ENCODE measurements around the gene DRGX.

The DRGX gene

DNA sequence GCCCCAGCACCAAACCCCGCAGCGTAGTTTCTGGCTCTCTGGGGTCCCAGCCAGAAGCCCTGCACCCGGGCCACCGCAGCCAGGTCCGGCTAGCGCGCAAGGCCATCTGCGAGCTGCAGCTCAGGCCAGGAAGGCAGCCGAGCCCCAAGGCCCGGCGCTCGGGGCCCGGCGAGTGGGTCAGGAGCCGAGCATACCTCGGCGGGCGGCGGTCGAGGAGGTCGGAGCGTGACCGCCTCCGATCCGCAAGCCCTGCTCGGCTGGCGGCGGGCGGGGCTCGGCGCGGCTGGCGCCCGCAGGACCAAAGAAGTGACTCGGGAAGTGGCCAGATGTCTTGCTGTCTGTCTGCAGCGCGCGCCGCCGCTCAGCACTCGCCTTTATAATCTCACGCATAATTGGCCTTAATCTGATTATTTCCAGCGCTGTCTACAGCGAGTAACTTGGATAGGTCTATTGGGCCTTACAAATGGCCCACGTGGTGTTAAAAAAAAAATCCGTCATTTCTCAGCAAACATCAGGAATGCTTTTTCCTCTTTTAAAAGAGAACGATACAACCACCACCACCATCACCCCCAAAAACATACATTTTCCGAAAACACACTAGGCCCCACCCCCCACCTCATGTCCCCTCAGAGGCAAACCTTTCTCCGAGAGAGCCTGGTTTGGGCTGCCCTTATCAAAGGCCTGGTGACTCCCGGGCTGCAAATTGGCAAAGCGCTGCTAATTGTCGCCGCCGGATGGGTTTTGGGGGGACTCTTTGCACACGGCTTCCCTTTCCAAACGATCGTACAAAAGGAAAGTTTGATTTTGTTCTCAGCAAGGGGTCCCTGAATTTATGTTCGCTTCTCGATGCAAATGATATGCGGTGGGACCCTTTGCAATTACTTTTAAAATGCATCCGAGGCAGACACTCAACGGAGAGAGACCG is at the start of gene DRGX:
DRGX (minus strand) TSS at position 349 of the 925 bp plus-strand sequence. CDS start 649 bp downstream, outside the sequence.
- no peak for DNase-seq

DNA sequence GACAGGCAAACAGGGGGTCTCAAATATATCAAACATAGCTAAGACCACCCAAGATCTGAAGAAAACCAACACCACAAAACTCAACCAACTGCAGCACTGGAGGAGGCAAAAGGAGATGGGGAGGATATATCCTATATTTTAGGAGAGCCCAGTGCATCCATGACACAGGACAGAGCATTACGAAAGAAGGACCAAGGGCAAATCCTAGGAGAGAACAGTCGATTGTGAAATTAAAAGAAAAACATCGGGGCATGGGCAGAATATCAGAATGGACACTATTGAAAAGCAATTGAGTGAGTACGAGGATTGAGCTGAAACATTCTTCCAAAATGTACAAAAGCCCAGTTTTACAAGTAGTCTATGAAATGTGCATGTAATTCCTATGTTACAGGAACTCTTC is 48.5 kb upstream of the DRGX start:
- DNase-seq, result no peak

DNA sequence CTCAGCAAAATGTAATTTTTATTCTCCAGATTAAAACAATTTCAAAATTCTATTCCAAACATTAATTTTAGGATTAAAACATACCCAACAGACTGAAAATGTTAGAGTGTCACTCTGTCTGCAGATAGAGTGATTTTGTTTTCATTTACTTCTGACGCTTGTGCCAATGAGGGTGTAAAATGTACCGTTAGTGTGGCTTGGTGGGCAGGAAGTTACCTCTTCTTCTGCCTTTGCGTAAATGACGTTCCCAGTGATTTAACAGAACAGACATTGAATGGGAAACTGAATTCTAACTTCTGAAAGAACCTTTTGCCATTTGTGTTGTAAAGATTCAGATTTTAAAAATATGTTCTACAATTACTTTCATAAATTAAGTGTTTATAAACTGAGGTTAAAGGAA is 47.0 kb upstream of the DRGX start:
- DNase-seq, result no peak

DNA sequence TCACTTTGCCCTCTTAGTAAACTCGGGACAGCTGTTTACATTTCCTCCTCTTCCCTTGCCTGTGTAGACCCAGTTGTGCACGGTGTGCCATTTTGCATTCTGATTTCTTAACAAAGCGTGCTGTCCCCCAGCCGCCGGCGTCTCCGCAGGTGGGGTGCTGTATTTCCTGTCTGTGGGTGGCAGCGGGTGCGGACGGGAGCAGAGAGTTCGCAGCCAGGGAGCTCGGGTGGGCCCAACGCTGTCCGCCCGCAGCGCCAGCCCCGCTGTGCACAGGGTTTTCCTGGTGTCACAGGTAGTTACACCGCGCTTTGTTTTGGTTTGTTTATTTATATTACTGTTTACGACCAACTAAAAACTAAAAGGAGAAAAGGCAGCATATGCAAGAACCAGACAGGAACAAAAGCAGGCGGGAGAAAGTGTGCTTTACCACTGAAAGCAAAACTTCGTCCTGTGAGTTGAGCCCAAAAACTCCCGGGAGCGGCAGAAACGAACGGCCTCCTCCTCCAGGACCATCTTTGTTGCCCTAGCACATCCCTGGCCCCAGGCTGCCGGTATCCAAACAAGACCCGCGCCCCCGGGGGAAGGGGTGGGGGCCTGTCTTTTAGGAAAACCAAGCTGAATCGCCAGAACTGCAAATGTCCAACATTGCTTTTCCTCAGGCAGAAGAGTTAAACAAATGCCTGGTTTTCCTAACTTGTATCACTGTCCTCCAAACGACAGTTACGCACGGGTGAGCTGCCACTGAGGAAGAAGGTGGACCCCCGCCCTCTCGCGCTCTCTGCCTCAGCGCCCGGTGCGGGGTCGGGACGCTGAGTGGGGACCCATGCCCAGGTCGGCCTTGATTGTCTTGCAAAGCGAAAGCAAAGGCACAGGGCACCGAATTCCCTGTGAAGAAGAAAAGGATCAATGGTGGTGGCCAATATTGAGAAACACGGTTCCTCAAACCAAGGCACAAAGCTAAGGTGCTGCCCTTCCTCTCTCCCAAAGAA is 45.9 kb upstream of the DRGX start:
- DNase-seq, result no peak

DNA sequence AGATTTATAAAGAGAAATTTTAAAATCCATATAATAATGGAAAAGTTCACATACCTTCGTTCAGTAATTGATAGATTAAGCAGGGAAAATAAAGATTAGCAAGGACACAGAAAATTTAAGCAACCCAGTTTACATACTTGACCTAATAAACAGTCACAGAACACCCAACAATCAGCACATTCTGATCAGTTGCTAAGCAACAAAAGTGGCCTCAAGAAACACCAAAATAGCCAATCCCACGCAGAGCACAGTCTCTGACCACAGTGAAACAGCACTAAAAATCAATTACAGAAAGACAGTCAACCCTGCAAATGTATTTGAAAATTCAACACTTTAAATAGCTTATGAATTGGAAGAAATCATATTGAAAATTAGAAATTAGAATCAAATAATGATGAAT is 39.3 kb upstream of the DRGX start:
- no peak for DNase-seq

DNA sequence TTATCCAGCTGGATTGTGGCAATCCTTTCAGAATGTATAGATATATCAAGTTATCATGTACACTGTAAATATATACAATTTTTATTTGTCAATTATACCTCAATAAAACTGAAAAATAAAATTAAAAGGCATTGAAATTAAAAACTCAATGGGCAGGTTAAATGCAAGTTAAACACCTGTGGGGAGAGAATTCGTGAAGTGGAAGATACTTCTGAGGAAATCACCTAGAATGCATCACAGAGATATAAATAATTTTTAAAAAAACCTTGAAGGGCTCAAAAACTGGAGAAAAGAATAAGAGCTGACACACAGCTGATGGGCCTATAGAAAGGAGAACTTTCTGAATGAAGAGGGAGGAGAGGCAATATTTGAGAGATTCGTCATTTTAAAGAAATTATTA is 37.2 kb upstream of the DRGX start:
- no peak for DNase-seq

DNA sequence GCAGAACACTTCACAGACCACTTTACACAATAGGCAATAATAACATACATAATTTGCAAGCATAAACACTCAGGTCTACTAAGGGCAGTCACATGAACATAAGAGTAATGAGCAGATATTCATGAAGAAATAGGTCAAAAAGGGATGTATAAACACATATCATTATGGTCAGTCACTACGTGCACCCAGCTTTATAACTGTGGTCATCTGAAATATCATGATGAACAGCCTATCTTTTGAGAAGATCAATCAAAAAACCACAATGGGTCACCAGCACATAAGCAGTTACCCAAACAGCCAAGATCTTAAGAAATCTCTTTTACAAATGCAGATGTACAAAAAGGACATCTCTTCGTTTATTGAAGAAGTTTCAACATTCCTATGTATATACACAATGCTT is 35.5 kb upstream of the DRGX start:
- DNase-seq, result no peak

DNA sequence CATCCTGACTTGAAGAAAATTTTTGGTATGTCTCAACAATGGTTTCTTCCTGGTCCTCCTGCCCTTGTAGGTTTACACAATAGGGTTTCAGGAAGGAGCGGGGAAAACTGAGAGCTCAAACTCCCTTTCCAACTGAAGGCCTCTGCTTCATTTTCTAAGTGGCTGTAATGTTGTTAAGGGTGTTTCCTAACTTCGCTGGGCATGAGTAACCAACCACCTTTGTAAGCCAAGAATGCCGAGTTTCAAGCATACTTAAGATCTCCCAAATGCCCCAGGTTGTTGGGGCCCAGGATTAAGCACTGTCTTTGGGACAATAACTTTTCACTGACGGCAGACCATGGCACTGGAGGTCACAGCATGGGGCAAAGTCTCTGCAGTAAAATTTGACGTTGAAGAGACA is 33.6 kb upstream of the DRGX start:
- DNase-seq, result no peak

DNA sequence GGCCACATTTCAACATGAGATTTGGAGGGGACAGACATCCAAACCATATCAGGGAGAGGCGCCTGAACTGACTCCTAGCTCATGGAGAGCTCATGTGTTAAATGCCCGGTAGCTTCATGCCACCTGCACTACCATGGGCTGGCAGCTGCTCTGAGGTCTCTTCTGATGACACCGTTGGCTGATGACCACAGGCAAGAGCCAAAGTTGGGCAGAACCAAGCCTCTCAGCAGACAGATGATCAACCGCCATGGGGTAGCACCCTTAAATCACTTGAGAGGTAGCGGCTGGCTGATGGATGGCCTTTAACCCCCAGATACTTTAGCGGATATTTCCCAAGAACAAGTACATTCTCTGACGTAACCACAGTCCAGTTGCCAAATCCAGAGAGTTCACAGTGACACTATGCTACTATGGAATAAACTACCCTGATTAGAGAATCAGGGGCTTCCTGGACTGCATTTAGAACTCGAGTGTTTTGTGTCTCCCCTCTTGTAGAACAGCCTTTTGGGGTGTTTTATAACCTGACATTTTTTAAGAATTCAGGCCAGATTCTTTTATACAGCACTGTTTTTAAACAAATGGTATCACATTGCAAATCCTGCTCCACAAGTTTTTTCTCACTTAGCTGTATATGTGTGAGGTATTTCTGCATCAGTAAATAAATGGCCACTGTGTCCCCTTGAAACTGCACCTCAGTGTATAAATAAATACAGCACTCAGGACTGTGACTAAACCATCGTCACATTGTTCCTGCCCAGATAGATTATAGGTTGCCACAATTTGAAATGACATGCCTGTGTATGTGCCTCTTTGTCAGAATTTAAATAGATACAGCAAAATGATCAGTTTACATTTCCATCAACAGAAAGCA is 30.8 kb upstream of the DRGX start:
- DNase-seq, result no peak

DNA sequence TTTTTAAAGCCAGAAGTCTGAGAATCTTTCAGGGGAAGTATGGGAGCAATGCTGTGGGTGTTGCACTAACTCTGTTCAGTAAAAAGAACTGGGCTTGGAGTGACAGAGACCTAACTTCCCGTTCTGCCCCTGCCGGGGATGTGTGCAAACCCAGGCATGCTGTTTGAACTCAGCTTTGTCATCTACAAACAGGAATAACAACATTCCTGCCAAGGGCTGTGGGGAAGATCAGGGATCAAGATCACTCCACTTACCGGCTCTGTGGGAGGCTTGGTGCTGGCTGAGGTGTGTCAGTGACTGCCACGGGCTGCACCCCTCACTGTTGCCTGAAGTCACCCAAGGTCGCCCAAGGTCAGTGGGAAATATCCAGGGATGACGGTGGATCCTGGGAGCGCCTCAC is 23.1 kb upstream of the DRGX start:
- DNase-seq, result no peak

DNA sequence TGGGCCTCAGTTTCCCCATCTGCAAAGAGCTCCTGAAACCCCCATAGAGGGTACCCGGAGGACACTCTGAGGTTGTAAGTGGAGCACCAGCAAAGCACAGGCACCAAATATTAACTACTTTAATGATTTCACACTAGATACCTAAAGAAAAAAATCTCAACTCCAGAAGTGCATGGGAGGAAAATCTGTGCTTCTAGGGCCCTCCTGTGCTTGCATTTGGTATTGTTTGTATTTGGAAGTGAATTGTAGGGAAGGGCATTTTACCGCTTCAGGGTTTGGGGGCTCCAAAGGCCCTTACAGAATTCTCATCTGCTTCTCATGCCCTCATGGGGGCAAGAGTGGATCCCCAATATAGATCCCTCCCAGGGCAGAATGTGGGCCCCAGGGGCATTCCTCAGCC is 22.4 kb upstream of the DRGX start:
- DNase-seq, result no peak

DNA sequence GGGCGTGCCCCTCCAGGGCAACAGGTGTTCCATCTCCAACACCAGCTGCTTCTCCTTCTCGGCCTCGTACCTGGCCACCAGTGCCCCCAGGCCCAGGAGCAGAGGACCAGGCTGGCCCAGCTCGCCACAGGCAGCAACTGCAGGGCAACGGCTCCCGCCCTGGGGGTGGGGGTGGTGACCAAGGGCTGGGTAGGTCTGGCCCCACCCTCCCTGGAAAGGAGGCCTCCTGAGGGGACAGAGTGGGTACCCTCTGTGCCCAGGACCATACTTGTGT is 22.1 kb upstream of the DRGX start:
- DNase-seq, result no peak

DNA sequence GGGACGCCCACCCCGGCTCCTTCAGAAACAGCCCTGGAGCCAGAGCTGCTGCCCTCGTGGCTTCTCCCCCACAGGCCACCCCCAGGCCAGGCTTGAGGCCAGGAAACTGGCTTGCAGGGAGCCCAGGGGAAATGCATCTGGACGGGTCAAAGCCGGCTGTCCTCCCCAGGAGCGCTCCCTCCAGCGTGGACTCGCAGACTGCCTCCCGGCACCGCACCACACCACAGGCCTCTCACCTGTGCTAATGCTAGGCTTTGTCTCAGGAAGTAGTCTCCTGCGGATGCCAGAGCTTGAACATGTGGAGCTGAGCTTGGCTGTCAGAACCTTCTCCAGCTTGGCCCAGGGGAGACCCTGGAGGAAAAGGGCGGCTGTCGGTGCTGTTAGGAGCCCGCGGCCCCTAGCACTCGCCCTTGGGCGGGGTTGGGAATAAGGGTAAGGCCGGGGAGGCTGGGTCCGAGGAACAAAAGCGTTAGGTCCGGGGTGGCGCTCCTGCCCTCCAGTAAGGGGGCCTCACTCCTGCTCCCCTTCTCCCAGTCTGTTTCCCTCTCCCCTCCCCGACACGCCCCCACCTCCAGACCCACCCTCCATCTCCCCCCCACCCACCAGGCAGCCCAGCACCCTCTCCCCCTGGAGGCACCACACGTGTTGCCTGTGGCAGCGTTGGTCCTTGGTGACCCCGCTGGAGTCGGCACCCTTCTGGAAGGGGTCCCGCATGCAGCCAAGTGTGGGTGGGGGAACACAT is 21.6 kb upstream of the DRGX start:
- no peak for DNase-seq

DNA sequence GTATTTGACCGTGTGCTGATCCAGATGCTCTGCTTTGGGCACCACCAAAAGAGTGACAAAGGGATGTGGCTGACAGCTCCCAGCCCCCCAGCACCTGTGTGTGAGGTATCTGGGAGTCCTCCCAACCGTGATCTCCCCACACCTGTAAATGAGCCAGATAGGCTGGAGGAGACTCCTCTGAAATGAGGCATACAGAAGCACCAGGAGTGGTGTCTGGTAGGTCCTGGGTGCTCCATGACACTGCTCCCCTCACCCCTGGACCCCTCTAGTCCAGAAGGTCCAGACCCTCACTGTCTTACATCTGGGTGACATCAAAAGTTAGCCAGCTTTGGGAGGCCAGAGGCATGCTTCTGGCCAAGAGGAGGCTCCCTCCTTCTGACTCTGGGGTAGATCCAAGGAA is 20.0 kb upstream of the DRGX start:
- DNase-seq, result no peak

DNA sequence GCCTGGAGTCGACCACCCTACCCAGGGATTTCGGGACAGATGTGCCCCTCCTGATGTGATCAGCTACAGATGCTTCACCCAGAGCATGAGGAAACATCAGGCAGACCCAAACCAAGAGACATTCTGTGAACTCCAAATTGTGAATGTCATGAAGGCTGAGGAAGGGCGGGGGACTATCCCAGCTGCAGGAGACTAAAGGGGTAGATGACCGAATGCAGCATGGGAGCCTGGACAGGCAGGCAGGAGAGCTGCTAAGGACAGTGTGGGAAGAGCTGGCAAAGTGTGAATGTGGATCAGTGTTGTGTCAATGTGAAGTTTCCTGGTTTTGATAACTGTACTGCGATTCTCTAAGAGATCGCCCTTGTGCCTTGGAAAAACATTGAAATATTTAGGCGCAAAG is 19.2 kb upstream of the DRGX start:
- DNase-seq, result no peak

DNA sequence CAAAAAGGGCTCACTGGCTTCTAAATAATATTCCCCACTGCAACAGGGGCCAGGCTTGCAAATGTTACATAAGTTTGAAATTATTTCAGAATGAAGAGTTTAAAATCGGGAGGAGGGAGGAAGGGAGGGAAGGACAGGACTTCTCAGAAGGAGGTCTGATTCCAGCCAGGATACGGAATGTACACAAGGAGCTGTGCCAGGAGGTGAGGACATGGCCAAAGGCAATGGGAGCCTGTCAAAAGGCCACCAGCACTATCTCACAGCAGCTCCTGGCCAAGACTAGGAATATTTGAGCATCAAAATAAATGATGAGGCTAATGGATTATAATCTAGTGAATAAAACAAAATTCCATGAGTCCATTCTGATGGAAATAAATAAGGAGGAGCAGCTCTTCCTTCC is 18.6 kb upstream of the DRGX start:
- no peak for DNase-seq

DNA sequence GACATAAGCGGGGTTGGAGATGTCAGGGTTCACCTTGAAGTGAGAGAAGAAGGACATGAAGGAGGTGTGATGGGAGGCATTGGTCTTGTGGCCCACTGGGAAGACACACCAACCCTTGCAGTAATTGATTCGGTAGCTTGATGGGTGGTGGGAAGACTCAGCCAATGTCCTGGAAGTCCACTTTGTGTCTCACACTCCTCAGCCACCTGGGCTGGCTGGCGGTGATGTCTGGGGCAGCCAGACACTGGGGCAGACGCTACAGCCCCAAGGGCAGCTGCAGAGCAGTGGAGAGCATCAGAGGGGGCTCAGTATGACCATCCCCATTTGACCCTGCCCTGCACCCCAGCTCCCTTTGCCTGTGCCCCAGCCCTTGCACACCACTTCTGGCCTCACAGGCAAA is 16.7 kb upstream of the DRGX start:
- DNase-seq, result no peak

DNA sequence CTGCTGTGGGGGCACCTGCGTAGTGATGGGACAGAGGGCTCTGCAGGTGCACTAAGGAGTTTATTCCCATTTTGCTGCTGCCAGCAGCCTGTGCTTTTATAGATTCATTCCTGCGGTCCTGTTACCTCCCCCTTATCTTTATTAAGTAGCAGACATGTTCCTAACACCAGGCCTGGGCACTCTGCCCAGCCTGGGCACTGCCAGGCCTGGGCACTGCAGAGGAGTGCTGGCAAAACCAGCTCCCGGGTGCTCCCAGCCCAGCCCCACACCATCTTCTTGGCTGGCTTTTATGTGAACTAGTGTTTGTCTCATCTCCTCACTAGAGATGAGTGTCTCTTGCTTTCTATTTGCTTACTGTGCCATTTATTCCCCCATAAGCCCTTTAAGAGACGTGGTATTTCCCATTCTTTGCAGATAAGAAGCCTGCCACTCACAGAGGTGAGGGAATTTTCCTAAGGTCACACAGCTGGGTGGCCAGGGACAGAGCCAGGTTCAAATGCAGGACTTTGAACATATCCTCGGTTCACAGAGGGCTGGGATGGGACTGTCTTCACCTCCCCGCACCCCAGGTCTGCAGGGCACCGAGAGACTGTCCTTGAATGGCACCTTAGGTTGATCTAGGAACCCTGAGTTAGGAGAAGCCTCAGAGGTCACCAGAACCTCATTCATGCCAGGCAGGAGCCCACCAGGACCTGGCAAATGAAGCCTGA is 14.6 kb upstream of the DRGX start:
- DNase-seq, result peak; percentile 13

DNA sequence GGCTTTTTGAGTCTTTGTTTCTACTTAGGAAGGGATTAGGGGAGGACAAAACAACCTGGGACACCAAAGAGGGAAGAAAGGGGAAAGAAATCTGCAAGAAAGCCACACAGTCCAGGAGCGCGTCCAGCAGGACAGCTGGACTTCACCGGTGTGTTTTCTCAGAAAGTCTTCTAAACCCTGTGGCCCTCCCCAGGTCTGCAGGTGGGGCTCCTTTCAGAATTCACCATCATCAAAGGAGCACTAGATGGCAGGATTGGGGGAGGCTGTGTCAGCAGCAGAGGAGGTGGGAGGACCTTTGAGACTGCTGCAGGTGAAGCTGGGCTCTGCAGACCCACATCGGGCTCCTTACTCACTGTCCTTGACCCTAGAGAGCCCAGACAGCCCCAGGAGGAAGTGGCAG is 13.9 kb upstream of the DRGX start:
- DNase-seq, result no peak

DNA sequence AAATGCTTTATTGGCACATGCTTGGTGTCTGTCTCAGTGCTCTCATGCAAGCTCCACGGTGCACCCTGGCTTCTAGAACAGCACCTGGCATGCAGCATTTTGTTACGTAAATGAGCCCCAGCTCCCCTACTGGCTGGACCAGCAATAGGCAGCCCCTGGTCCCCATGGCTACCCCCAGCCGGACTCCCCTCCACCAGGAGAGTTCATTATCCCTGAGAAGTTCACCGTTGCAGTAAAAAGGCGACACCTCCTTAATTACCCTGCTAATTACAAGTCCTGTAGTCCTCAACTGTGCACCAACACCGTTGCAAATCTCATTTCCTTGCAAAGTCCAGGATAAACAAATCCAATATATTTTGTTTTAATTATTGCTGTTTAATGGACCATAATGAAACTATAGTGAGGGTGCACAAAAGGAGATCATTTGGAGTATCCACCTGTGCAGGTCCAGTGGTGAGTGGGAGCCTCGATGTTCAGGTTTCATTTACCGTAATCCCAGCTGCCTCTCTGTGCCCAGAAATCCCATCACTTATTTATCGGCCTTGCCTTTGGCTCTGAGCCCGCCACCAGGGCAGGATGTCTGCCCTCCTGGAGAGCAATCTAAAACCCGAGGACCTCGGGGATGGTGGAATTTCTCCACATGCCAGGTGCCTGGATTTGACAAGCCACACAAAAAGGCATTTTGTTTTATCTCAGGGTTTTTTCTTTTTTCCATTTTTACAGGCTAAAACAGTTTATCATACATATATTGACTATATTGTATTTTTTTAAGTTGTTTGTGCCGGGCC is 12.8 kb upstream of the DRGX start:
- DNase-seq, result no peak

All from NCI-H2029 (cell line).